A673 (cell line): Measurements from ENCODE around the gene C17orf100.

Experiments
- EZH2 ChIP-seq: fragments of 200-600 bp; sonication (generic); IDR thresholded peaks from 2 replicates; pipeline ENCODE4 v1.6.1; 2017; ENCODE audit warnings: borderline replicate concordance, low read depth, mild to moderate bottlenecking, mixed read lengths, antibody characterized with exemption, low read length; ENCODE audit not compliant: poor library complexity, severe bottlenecking
- TF ChIP-seq, protein P1 (sequence below): fragments of 300-800, 200-600 bp; sonication (generic); conservative IDR thresholded peaks from 2 replicates; pipeline ENCODE4 v1.5.1; 2017; ENCODE audit warnings: low read depth, mild to moderate bottlenecking, antibody characterized with exemption, low read length, moderate library complexity, mixed read lengths

DNA sequence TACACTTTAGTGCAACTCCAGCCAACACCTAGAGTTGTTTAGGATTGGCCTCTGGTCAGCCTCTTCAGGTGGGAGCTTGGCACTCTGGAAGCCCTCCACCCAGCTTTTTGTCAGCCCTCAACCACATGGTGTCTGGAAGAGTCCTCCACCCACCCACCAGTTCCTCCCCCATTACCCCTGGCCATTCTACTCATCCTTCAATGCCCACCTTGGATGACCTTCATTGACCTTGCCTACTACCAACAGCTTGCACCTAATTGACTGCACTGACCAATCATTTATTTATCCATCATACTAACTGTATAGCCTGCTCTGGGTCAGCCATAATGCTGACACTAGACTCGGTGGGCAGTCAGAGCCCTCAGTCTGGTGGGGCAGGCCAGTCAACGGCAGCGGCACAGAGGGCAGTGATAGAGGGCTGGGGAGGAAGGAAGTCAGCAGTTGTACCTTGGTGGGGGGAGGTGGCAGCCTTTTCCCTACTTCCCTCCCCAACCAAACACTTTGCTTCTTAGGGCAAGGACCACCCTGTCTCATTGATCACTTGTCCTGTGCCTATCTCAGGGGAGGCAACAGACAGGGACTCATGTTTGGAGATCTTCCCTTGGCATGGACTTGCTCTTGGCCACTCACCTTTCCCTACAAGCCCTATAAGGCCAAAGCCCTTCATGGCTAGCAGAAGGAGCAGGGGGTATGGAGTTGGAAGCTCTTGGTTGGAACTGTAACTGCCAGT, 32.3 kb downstream of the C17orf100 start:
- TF ChIP-seq, protein P1, sequence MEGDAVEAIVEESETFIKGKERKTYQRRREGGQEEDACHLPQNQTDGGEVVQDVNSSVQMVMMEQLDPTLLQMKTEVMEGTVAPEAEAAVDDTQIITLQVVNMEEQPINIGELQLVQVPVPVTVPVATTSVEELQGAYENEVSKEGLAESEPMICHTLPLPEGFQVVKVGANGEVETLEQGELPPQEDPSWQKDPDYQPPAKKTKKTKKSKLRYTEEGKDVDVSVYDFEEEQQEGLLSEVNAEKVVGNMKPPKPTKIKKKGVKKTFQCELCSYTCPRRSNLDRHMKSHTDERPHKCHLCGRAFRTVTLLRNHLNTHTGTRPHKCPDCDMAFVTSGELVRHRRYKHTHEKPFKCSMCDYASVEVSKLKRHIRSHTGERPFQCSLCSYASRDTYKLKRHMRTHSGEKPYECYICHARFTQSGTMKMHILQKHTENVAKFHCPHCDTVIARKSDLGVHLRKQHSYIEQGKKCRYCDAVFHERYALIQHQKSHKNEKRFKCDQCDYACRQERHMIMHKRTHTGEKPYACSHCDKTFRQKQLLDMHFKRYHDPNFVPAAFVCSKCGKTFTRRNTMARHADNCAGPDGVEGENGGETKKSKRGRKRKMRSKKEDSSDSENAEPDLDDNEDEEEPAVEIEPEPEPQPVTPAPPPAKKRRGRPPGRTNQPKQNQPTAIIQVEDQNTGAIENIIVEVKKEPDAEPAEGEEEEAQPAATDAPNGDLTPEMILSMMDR, result no peak
- no peak for TF ChIP-seq EZH2
